ENCODE results near the gene PXT1. TPM values are rescaled to one million over a fixed set of nuclear protein-coding genes. Genes with fewer than 3 reads are reported as not detected.
"Not testable (repeated sequence)": the region's sequence is repeated elsewhere in the genome, so short reads cannot be mapped to it uniquely, and the experiment has no call there.

Gene PXT1
- total and polyA plus RNA-seq, 7 experiments from 2014 or later = 0.15 to 0.64 (median 0.32) TPM; not detected in 2

DNA sequence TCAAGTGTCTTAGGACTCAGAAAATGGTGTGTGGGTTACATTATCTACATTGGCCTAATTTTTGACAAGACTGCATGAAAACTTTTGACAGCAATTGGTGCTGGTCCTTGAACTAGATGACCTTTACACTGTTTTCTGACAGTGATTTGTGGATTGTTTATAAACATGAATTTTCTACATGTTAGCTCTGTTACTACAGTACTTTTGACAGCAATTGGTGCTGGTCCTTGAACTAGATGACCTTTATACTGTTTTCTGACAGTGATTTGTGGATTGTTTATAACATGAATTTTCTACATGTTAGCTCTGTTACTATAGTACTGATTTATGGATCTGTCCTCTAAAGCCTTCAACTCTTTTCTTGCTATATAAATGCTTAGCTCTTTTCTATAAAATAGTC, 16.8 kb upstream of the PXT1 start:
- Histone ChIP-seq H3K27me3 (ENCODE audit: control insufficient read depth in 2 of 2, insufficient read depth in 2 of 2, low read length in 2 of 2) (no peaks in the 10 kb centered on the region), H3K4me1 (ENCODE audit: control insufficient read depth in 2 of 2, insufficient read depth in 2 of 2, low read length in 2 of 2) (peaks cover 5 to 8% of the 10 kb centered on the region in 2 donors), H3K4me3 (ENCODE audit: low read length) (no peak overlapping the region), H3K27ac (ENCODE audit: low read depth, low read length) (no peak overlapping the region), H3K36me3 (ENCODE audit: control insufficient read depth in 2 of 3, insufficient read depth in 3 of 3, low read length in 3 of 3) (no peaks in the 10 kb centered on the region), H3K9me3 (ENCODE audit: control insufficient read depth in 2 of 3, low read length in 3 of 3) (no peaks in the 10 kb centered on the region)
- Mint-ChIP-seq H3K36me3 (peaks cover 0 to 23% (median 8%) of the 10 kb centered on the region in 5 donors), H3K27me3 (no peaks in the 10 kb centered on the region), H3K9me3 (no peaks in the 10 kb centered on the region), H3K4me1 (peaks cover 15 to 66% (median 57%) of the 10 kb centered on the region in 7 donors), H3K27ac (peak overlapping the region in 1 of 9 donors; percentile 40), H3K4me3 (no peak overlapping the region)
- ATAC-seq (no peak), DNase-seq (no peak)
- CTCF ChIA-PET = interaction anchor here (0.7 kb wide), 1 partner anchor 192 kb away, joined by 3 read pairs; no protein-coding TSS in a partner anchor
- POLR2A ChIA-PET = interaction anchor here (0.7 to 1.1 kb wide), 2 partner anchors 16 to 120 kb away, joined by 3 to 4 read pairs; no protein-coding TSS in a partner anchor
- intact Hi-C loops (cut with micrococcal nuclease) = no loop called here

DNA sequence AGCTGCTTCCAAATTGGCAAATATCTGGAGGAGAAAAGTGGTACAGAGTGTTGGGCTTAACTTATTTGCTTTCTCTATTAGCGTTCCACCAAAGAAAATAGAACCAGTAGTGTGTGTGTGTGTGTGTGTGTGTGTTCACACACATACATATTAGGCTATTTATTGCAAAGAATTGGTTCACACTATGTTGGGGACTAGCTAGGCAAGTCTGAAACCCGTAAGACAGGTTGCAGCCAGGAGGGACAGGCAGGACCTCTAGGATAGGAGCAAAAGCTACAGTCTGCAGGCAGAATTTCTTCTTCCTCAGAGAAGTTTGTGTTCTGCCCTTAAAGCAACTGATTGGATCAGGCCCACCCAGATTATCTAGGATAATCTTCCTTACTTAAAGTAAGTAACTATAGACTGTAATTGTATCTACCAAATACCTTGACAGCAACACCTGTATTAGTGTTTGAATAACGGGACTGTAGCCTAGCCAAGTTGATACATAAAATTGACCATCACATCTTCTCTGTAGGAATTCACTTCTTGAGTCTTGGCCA, 12.9 kb upstream of the PXT1 start:
- H3K9me3 Mint-ChIP-seq = no peaks in the 10 kb centered on the region
- ATAC-seq = no peak
- H3K4me3 Mint-ChIP-seq = no peak overlapping the region
- intact Hi-C loops (cut with micrococcal nuclease) = loop anchor here in 1 of 2 donors (2.0 kb wide), 1 partner anchor 15 kb away; no protein-coding TSS in a partner anchor
- DNase-seq = no peak
- Histone ChIP-seq H3K27me3 (ENCODE audit: control insufficient read depth in 2 of 2, insufficient read depth in 2 of 2, low read length in 2 of 2) (no peaks in the 10 kb centered on the region), H3K4me3 (ENCODE audit: low read length) (no peak overlapping the region), H3K27ac (ENCODE audit: low read depth, low read length) (no peak overlapping the region), H3K4me1 (ENCODE audit: control insufficient read depth in 2 of 2, insufficient read depth in 2 of 2, low read length in 2 of 2) (peaks cover 0 to 3% of the 10 kb centered on the region in 2 donors), H3K9me3 (ENCODE audit: control insufficient read depth in 2 of 3, low read length in 3 of 3) (no peaks in the 10 kb centered on the region), H3K36me3 (ENCODE audit: control insufficient read depth in 2 of 3, insufficient read depth in 3 of 3, low read length in 3 of 3) (no peaks in the 10 kb centered on the region)
- CTCF ChIA-PET = no interaction called here
- peak overlapping the region in 1 of 9 donors; percentile 36 for H3K27ac Mint-ChIP-seq
- H3K27me3 Mint-ChIP-seq = no peaks in the 10 kb centered on the region
- H3K36me3 Mint-ChIP-seq = peaks cover 0 to 13% (median 0%) of the 10 kb centered on the region in 5 donors
- peaks cover 6 to 42% (median 33%) of the 10 kb centered on the region in 7 donors for H3K4me1 Mint-ChIP-seq
- POLR2A ChIA-PET = interaction anchor here (0.5 to 1.1 kb wide), 4 partner anchors 33 to 1265 kb away, joined by 3 read pairs; no protein-coding TSS in a partner anchor

DNA sequence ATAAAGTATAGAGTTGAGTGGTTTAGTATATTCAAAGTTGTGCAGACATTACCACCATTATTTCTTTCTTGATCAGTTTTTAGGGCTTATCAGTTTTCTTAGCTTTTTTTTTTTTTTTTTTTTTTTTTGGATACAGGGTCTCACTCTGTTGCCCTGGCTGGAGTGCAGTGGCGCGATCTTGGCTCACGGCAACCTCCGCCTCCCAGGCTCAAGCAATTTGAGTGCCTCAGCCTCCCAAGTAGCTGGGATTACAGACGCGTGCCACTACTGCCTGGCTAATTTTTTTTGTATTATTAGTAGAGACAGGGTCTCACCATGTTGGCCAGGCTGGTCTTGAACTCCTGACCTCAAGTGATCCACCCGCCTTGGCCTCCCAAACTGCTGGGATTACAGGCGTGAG, 10.2 kb upstream of the PXT1 start:
- H3K9me3 ChIP-seq (ENCODE audit: control insufficient read depth in 2 of 3, low read length in 3 of 3); H3K27ac ChIP-seq (ENCODE audit: low read depth, low read length); H3K27me3 ChIP-seq (ENCODE audit: control insufficient read depth in 2 of 2, insufficient read depth in 2 of 2, low read length in 2 of 2); H3K4me1 ChIP-seq (ENCODE audit: control insufficient read depth in 2 of 2, insufficient read depth in 2 of 2, low read length in 2 of 2); DNase-seq; CTCF ChIA-PET; H3K27me3 Mint-ChIP-seq; ATAC-seq; H3K4me3 Mint-ChIP-seq; intact Hi-C loops (cut with micrococcal nuclease); H3K4me3 ChIP-seq (ENCODE audit: low read length); H3K9me3 Mint-ChIP-seq; H3K36me3 ChIP-seq (ENCODE audit: control insufficient read depth in 2 of 3, insufficient read depth in 3 of 3, low read length in 3 of 3); H3K27ac Mint-ChIP-seq: not testable (repeated sequence)
- POLR2A ChIA-PET = interaction anchor here (0.7 kb wide), 1 partner anchor 9 kb away, joined by 3 read pairs; no protein-coding TSS in a partner anchor
- peaks cover 11 to 54% (median 41%) of the 10 kb centered on the region in 7 donors for H3K4me1 Mint-ChIP-seq
- H3K36me3 Mint-ChIP-seq = peaks cover 0 to 31% (median 17%) of the 10 kb centered on the region in 5 donors

DNA sequence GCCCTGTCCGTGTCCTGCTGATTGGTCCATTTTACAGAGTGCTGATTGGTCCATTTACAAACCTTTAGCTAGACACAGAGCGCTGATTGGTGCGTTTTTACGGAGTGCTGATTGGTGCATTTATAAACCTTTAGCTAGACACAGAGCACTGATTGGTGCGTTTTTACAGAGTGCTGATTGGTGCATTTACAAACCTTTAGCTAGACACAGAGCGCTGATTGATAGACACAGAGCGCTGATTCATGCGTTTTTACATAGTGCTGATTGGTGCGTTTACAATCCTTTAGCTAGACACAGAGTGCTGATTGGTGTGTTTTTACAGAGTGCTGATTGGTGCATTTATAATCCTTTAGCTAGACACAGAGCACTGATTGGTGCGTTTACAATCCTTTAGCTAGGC, 6.5 kb upstream of the PXT1 start:
- not testable (repeated sequence) for H3K9me3 ChIP-seq (ENCODE audit: control insufficient read depth in 2 of 3, low read length in 3 of 3); H3K27me3 Mint-ChIP-seq; H3K27me3 ChIP-seq (ENCODE audit: control insufficient read depth in 2 of 2, insufficient read depth in 2 of 2, low read length in 2 of 2); H3K9me3 Mint-ChIP-seq; ATAC-seq; DNase-seq; H3K4me3 ChIP-seq (ENCODE audit: low read length); H3K27ac ChIP-seq (ENCODE audit: low read depth, low read length); H3K36me3 ChIP-seq (ENCODE audit: control insufficient read depth in 2 of 3, insufficient read depth in 3 of 3, low read length in 3 of 3)
- Mint-ChIP-seq H3K4me3 (peak overlapping the region in 3 of 10 donors; percentile 9 to 19 (median 10)), H3K4me1 (peaks cover 24 to 72% (median 52%) of the 10 kb centered on the region in 7 donors), H3K36me3 (peaks cover 0 to 27% (median 19%) of the 10 kb centered on the region in 5 donors), H3K27ac (peak overlapping the region in 4 of 9 donors; percentile 45 to 69 (median 58))
- ChIA-PET POLR2A (interaction anchor here (0.6 kb wide), 1 partner anchor 14 kb away, joined by 4 read pairs; no protein-coding TSS in a partner anchor), CTCF (interaction anchor here (0.7 kb wide), 1 partner anchor 12 kb away, joined by 4 read pairs; no protein-coding TSS in a partner anchor)
- peaks cover 7 to 12% of the 10 kb centered on the region in 2 donors for H3K4me1 ChIP-seq (ENCODE audit: control insufficient read depth in 2 of 2, insufficient read depth in 2 of 2, low read length in 2 of 2)
- intact Hi-C loops (cut with micrococcal nuclease) = loop anchor here in 1 of 2 donors (10.0 kb wide), 1 partner anchor 1066 kb away; no protein-coding TSS in a partner anchor

DNA sequence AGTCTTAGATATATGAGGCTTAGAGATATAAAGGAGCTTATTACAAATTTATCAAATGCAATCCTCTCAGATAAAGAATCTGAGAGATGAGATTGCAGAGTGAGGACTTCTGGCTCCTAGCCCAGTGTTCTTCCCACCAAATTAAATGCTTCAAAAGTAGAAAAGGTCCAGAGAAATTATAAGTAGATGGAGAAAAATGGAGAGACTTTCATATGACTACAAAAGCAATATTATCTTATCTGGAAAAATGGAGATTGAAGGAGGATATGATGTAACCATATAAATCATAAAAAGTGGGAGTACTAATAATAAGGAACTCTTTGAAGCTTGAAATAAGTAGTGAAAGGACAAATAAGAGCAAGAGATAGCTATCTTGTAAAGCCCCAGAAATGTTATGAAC, 3.0 kb upstream of the PXT1 start:
- H3K27me3 ChIP-seq (ENCODE audit: control insufficient read depth in 2 of 2, insufficient read depth in 2 of 2, low read length in 2 of 2) = no peaks in the 10 kb centered on the region
- no peak for ATAC-seq
- peaks cover 33 to 82% (median 68%) of the 10 kb centered on the region in 7 donors for H3K4me1 Mint-ChIP-seq
- H3K4me3 ChIP-seq (ENCODE audit: low read length) = no peak overlapping the region
- H3K27ac Mint-ChIP-seq = peak overlapping the region in 7 of 9 donors; percentile 11 to 96 (median 30)
- DNase-seq = no peak
- H3K9me3 Mint-ChIP-seq = peaks cover 0 to 10% (median 0%) of the 10 kb centered on the region in 11 donors
- ChIA-PET POLR2A (interaction anchor here (0.8 to 2.8 kb wide), 3 partner anchors 86 to 153 kb away, joined by 4 to 18 read pairs (median 6); no protein-coding TSS in a partner anchor), CTCF (interaction anchor here (0.6 to 2.6 kb wide), 2 partner anchors 23 to 35 kb away, joined by 3 to 10 read pairs; no protein-coding TSS in a partner anchor)
- H3K36me3 ChIP-seq (ENCODE audit: control insufficient read depth in 2 of 3, insufficient read depth in 3 of 3, low read length in 3 of 3) = peaks cover 0 to 6% (median 0%) of the 10 kb centered on the region in 3 experiments
- peak overlapping the region; percentile 22 to 98 (median 58) for H3K4me3 Mint-ChIP-seq
- no peak overlapping the region for H3K27ac ChIP-seq (ENCODE audit: low read depth, low read length)
- no peaks in the 10 kb centered on the region for H3K9me3 ChIP-seq (ENCODE audit: control insufficient read depth in 2 of 3, low read length in 3 of 3)
- intact Hi-C loops (cut with micrococcal nuclease) = loop anchor here in 1 of 2 donors (10.0 kb wide), 1 partner anchor 1069 kb away; no protein-coding TSS in a partner anchor
- H3K36me3 Mint-ChIP-seq = peaks cover 0 to 27% (median 19%) of the 10 kb centered on the region in 5 donors
- H3K4me1 ChIP-seq (ENCODE audit: control insufficient read depth in 2 of 2, insufficient read depth in 2 of 2, low read length in 2 of 2) = peaks cover 20 to 29% of the 10 kb centered on the region in 2 donors
- H3K27me3 Mint-ChIP-seq = no peaks in the 10 kb centered on the region

DNA sequence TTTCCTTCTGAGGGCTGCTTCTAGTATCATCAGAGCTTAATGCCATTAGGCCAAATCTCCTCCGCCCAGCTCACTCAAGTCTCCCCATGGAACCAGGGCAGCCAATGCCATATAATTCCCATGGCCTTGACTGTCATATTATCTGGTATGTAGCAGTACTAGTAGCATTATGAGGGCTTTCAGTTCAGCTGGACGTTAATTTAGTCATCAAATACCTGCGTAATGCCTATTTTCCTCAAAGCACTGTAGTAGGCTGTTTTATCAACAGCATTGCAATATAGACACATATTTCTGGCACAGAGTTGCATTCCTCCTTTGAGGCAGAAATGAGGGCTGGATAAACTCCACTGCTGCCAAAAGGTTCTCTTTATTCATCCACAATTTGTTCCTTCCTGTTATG, 1.8 kb upstream of the PXT1 start:
- ChIA-PET POLR2A (interaction anchor here (0.6 to 2.8 kb wide), 5 partner anchors 87 to 158 kb away, joined by 3 to 18 read pairs (median 4); no protein-coding TSS in a partner anchor), CTCF (interaction anchor here (2.6 kb wide), 1 partner anchor 22 kb away, joined by 10 read pairs; no protein-coding TSS in a partner anchor)
- Histone ChIP-seq H3K27me3 (ENCODE audit: control insufficient read depth in 2 of 2, insufficient read depth in 2 of 2, low read length in 2 of 2) (no peaks in the 10 kb centered on the region), H3K4me1 (ENCODE audit: control insufficient read depth in 2 of 2, insufficient read depth in 2 of 2, low read length in 2 of 2) (peaks cover 20 to 31% of the 10 kb centered on the region in 2 donors), H3K27ac (ENCODE audit: low read depth, low read length) (peak overlapping the region; percentile 97), H3K4me3 (ENCODE audit: low read length) (peak overlapping the region; percentile 69), H3K36me3 (ENCODE audit: control insufficient read depth in 2 of 3, insufficient read depth in 3 of 3, low read length in 3 of 3) (peaks cover 0 to 6% (median 0%) of the 10 kb centered on the region in 3 experiments), H3K9me3 (ENCODE audit: control insufficient read depth in 2 of 3, low read length in 3 of 3) (no peaks in the 10 kb centered on the region)
- H3K9me3 Mint-ChIP-seq = peaks cover 0 to 10% (median 0%) of the 10 kb centered on the region in 11 donors
- DNase-seq (no peak), ATAC-seq (no peak)
- H3K27ac Mint-ChIP-seq = peak overlapping the region; percentile 92 to 97 (median 96)
- H3K27me3 Mint-ChIP-seq = no peaks in the 10 kb centered on the region
- peaks cover 30 to 72% (median 62%) of the 10 kb centered on the region in 7 donors for H3K4me1 Mint-ChIP-seq
- intact Hi-C loops (cut with micrococcal nuclease) = loop anchor here in 1 of 2 donors (5.0 to 10.0 kb wide), 4 partner anchors 33 to 1070 kb away; partner anchors contain the start of gene BRPF3
- H3K4me3 Mint-ChIP-seq = peak overlapping the region; percentile 85 to 99 (median 96)
- peaks cover 0 to 24% (median 16%) of the 10 kb centered on the region in 5 donors for H3K36me3 Mint-ChIP-seq
